ENCODE data around the gene FADS1. TPM values are rescaled to one million over a fixed set of nuclear protein-coding genes. Genes with fewer than 3 reads are reported as not detected.
A peak's percentile ranks its signal among the peaks of the same experiment; 100 is the strongest.

Gene FADS1
- total and polyA plus RNA-seq, 2 of the 13 experiments (the other 11 are each of a cell fraction or from before 2014, with no cell fraction given) = 91.8 to 108 TPM

GRCh38 chr11:61814958-61815789, 1.6 kb downstream of the FADS1 start (continued):
- TF ChIP-seq, protein P1, sequence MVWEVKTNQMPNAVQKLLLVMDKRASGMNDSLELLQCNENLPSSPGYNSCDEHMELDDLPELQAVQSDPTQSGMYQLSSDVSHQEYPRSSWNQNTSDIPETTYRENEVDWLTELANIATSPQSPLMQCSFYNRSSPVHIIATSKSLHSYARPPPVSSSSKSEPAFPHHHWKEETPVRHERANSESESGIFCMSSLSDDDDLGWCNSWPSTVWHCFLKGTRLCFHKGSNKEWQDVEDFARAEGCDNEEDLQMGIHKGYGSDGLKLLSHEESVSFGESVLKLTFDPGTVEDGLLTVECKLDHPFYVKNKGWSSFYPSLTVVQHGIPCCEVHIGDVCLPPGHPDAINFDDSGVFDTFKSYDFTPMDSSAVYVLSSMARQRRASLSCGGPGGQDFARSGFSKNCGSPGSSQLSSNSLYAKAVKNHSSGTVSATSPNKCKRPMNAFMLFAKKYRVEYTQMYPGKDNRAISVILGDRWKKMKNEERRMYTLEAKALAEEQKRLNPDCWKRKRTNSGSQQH (CRISPR knock-in tag; IDR thresholded peaks at IDR 0.05; ENCODE audit: low read depth) = peak; percentile 23; the same call in 1 of the 2 replicates
- TF ChIP-seq, protein P2, sequence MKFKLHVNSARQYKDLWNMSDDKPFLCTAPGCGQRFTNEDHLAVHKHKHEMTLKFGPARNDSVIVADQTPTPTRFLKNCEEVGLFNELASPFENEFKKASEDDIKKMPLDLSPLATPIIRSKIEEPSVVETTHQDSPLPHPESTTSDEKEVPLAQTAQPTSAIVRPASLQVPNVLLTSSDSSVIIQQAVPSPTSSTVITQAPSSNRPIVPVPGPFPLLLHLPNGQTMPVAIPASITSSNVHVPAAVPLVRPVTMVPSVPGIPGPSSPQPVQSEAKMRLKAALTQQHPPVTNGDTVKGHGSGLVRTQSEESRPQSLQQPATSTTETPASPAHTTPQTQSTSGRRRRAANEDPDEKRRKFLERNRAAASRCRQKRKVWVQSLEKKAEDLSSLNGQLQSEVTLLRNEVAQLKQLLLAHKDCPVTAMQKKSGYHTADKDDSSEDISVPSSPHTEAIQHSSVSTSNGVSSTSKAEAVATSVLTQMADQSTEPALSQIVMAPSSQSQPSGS (CRISPR knock-in tag; IDR thresholded peaks at IDR 0.05) = peak; percentile 68
- TF ChIP-seq BRF2 (CRISPR knock-in tag; IDR thresholded peaks at IDR 0.05) (no peak), ZNF235 (CRISPR knock-in tag; IDR thresholded peaks at IDR 0.05; ENCODE audit: borderline replicate concordance) (no peak), SOX13 (IDR thresholded peaks at IDR 0.05) (no peak), SOX13 (CRISPR knock-in tag; conservative IDR thresholded peaks at IDR 0.05 in 1 of 2, IDR thresholded peaks at IDR 0.05 in 1 of 2) (no peak), PRPF4 (IDR thresholded peaks at IDR 0.05; ENCODE audit: low read depth, low read length, poor library complexity, severe bottlenecking) (no peak), CBX5 (CRISPR knock-in tag; IDR thresholded peaks at IDR 0.05; ENCODE audit: borderline replicate concordance) (no peak), CEBPZ (IDR thresholded peaks at IDR 0.05; ENCODE audit: low read length) (no peak), NFIB (CRISPR knock-in tag; IDR thresholded peaks at IDR 0.05; ENCODE audit: borderline replicate concordance) (no peak), TBX3 (IDR thresholded peaks at IDR 0.05; ENCODE audit: borderline replicate concordance) (no peak), MED8 (CRISPR knock-in tag; IDR thresholded peaks at IDR 0.05; ENCODE audit: insufficient replicate concordance) (peak; percentile 80), FOXM1 (CRISPR knock-in tag; IDR thresholded peaks at IDR 0.05) (no peak)
- TF ChIP-seq, protein P3, sequence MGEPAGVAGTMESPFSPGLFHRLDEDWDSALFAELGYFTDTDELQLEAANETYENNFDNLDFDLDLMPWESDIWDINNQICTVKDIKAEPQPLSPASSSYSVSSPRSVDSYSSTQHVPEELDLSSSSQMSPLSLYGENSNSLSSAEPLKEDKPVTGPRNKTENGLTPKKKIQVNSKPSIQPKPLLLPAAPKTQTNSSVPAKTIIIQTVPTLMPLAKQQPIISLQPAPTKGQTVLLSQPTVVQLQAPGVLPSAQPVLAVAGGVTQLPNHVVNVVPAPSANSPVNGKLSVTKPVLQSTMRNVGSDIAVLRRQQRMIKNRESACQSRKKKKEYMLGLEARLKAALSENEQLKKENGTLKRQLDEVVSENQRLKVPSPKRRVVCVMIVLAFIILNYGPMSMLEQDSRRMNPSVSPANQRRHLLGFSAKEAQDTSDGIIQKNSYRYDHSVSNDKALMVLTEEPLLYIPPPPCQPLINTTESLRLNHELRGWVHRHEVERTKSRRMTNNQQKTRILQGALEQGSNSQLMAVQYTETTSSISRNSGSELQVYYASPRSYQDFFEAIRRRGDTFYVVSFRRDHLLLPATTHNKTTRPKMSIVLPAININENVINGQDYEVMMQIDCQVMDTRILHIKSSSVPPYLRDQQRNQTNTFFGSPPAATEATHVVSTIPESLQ (CRISPR knock-in tag; conservative IDR thresholded peaks at IDR 0.05) = no peak
- TF ChIP-seq, protein P4, sequence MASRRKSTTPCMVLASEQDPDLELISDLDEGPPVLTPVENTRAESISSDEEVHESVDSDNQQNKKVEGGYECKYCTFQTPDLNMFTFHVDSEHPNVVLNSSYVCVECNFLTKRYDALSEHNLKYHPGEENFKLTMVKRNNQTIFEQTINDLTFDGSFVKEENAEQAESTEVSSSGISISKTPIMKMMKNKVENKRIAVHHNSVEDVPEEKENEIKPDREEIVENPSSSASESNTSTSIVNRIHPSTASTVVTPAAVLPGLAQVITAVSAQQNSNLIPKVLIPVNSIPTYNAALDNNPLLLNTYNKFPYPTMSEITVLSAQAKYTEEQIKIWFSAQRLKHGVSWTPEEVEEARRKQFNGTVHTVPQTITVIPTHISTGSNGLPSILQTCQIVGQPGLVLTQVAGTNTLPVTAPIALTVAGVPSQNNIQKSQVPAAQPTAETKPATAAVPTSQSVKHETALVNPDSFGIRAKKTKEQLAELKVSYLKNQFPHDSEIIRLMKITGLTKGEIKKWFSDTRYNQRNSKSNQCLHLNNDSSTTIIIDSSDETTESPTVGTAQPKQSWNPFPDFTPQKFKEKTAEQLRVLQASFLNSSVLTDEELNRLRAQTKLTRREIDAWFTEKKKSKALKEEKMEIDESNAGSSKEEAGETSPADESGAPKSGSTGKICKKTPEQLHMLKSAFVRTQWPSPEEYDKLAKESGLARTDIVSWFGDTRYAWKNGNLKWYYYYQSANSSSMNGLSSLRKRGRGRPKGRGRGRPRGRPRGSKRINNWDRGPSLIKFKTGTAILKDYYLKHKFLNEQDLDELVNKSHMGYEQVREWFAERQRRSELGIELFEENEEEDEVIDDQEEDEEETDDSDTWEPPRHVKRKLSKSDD (CRISPR knock-in tag; IDR thresholded peaks at IDR 0.05; ENCODE audit: low read depth) = no peak

Data from HepG2 (cell line).